GM12891 (cell line): ENCODE data around the gene ABCF1.

Experiments used
- POLR2A ChIP-seq: IDR thresholded peaks from 2 replicates; pipeline ENCODE4 v1.6.1; 2011; ENCODE audit warnings: low read depth, low read length, control low read depth
- POLR2AphosphoS5 ChIP-seq: IDR thresholded peaks from 2 replicates; pipeline ENCODE4 v1.6.1; 2011; ENCODE audit warnings: low read depth, low read length, control low read depth
- POU2F2 ChIP-seq: IDR thresholded peaks from 2 replicates; pipeline ENCODE4 v1.6.1; 2011; ENCODE audit warnings: low read depth, mild to moderate bottlenecking, control low read depth, low read length, moderate library complexity
- SPI1 ChIP-seq: IDR thresholded peaks from 2 replicates; pipeline ENCODE4 v1.6.1; 2011; ENCODE audit warnings: low read depth, low read length, control low read depth
- TAF1 ChIP-seq: IDR thresholded peaks from 2 replicates; pipeline ENCODE4 v1.6.1; 2011; ENCODE audit warnings: low read depth, low read length, control low read depth

DNA sequence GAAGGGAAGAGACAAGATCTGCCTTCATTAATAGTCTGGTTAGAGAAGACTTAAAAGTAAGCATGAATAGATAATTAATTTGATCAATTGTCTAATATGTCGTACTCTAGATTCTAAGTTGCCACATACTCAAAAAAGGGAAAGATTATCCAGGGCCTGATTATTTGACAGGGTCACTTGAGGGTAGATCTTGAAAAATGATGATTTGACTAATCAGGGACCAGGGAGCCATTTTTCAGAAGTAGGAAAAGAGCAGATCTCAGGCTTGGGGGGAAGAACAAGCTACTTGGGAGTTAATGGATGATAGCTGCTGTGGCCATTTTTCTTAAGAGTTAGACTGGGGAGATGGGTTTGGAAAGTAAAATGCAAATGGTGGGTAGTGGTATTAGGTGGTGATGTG, 21.0 kb downstream of the ABCF1 start:
- TF ChIP-seq TAF1 (no peak), POLR2A (no peak), POLR2AphosphoS5 (no peak), SPI1 (no peak), POU2F2 (no peak)
